Cardiac fibroblast (primary cell): Measurements from ENCODE around the gene GALNT18.
"Not testable (repeated sequence)": the region's sequence is repeated elsewhere in the genome, so short reads cannot be mapped to it uniquely, and the experiment has no call there.

ENCODE experiments used
- DNase-seq, 2 donors: peaks; one replicate each; pipeline versions ENCODE4 v3.0.0 to v3.0.0-alpha.2; 2010; ENCODE audit warnings: low read depth in 2 of 2
- H3K4me3 ChIP-seq, 2 donors: replicated peaks in 1 of 2; 1 replicate in 1 of 2; 2 replicates in 1 of 2; pipeline ENCODE4 v1.5.1; 2011; ENCODE audit warnings: low read depth in 2 of 2, low read length in 2 of 2, mild to moderate bottlenecking in 2 of 2, moderate library complexity in 1 of 2
- CTCF ChIP-seq: IDR thresholded peaks from one replicate; pipeline ENCODE4 v1.5.1; 2011; ENCODE audit warnings: low read depth, mild to moderate bottlenecking, low read length, inconsistent platforms

GALNT18 gene

GRCh38 chr11:11449327-11449726, 172.5 kb downstream of the GALNT18 start:
- DNase-seq, result no peak
- no peak overlapping the region for H3K4me3 ChIP-seq
- no peak for TF ChIP-seq CTCF

- TF ChIP-seq CTCF, result no peak
- DNase-seq, result no peak
- no peak overlapping the region for H3K4me3 ChIP-seq
Observed at GRCh38 chr11:11448626-11449025, 173.2 kb downstream of the GALNT18 start.

GRCh38 chr11:11447601-11448000, 174.2 kb downstream of the GALNT18 start:
- H3K4me3 ChIP-seq, DNase-seq: not testable (repeated sequence)

GRCh38 chr11:11446967-11447366, 174.8 kb downstream of the GALNT18 start:
- H3K4me3 ChIP-seq, result no peak overlapping the region
- no peak for DNase-seq
- TF ChIP-seq CTCF, result no peak

GRCh38 chr11:11446564-11446963, 175.2 kb downstream of the GALNT18 start:
- H3K4me3 ChIP-seq, result no peak overlapping the region
- no peak for TF ChIP-seq CTCF
- DNase-seq, result no peak

- TF ChIP-seq CTCF, result no peak
- H3K4me3 ChIP-seq, result no peak overlapping the region
- DNase-seq, result no peak
Observed at GRCh38 chr11:11445441-11446185, 176.2 kb downstream of the GALNT18 start.

GRCh38 chr11:11444804-11445131, 177.0 kb downstream of the GALNT18 start:
- no peak for TF ChIP-seq CTCF
- H3K4me3 ChIP-seq, result no peak overlapping the region
- DNase-seq, result no peak
